Stimulated activated CD8-positive, alpha-beta memory T cell treated with anti-CD3 and anti-CD28 coated beads, Interleukin-12 subunit alpha, Interleukin-12 subunit beta, amount 100 ng/mL, for 4 hours (primary cell): Measurements from ENCODE around the gene HNRNPLL.

Source experiments
- DNase-seq: peaks from one replicate; pipeline ENCODE4 v3.0.0-alpha.2; 2020; ENCODE audit warnings: low read depth

The HNRNPLL gene

DNA sequence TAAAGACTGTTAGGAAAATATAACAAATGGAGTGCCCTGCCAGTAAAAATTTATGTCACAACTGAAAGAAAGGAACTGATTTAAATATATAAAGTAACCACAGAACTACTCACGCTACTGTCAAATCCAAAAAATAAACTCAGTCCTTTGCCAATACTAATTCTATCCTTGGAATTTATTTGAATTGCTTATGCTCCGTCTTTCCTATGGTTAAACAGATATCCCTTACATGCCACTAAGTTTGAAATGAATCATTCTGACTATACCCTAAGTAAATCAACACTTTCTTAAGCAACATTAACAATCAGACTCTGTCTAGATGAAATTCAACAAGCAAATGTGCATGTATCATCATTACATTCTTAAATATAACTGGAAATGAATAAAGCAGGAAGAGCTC lies 9.8 kb downstream of the HNRNPLL start:
- DNase-seq, result no peak

DNA sequence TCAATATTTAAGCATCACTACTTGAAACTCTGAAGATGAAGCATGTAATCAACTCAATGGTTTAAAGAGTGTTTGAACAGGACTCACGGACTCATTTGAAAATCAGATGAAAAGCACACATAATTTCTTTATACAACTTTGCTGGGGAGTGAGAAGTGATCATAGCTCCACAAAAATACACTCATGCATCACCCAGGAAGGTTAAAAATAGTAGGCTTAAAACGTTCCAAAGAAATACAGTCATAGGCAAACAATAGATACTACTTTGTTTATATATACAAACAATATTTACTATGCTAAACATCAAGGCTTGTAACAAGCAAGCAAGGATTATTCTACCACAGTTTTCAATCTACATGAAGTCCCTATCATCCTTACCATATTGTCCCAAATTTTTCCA lies 11.6 kb downstream of the HNRNPLL start:
- no peak for DNase-seq

GRCh38 chr2:38590053-38590452 lies 12.7 kb downstream of the HNRNPLL start:
- DNase-seq, result no peak

DNA sequence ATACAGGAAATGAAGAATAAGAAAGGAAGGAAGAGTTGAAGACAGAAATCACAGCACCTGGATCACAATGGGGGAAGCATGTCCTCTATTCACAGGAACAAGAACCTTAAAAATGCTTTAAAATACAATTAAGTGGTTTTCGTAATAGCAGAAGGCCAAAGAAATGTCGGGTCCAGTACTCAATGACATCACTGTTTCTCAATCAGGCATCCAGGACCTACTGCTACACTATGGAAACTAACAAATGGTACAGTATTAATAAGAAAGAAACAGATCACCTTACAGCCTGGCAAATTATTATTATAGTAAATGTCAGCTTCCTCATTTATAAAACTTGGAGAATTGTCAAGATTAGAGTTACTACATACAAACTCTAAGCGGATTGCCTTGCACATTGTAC lies 15.8 kb downstream of the HNRNPLL start:
- no peak for DNase-seq

DNA sequence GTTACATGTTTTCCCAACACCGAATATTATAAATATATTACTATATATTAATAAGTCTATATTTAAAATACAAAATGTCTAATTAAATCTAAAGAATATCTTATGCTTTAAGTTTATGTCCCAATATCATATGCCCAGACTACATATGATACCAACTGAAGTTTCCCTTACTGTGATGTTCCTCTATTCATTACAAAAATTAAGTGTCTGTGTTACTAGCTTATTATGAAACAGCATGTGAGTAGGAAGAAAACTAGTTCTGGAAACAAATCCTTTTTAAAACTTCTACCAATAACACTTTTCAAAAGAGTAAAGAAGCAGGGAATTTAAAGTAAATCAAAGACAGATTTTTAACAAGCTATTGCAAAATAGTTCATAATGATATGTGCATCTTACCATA lies 17.8 kb downstream of the HNRNPLL start:
- no peak for DNase-seq

- DNase-seq, result no peak
These were observed 18.7 kb downstream of the HNRNPLL start for GRCh38 chr2:38583994-38584393.

DNA sequence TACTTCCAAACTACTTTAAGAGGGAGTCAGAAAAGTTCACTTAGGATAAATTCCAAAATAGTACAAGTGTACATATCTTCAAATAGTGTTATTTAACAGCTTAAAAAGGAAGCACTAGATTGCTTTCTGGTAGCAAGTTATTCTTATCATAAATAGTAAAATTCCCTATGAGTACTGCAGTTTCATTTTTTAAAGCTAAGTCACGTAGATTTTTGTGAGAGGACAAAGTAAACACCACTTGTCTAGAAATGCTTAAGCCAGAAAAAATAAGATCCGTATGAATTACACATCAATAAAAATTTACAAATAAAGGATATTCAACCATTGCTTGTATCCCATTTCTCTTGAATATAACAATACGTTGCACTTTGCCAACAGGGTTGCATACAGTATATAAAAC lies 19.2 kb downstream of the HNRNPLL start:
- no peak for DNase-seq

GRCh38 chr2:38581193-38582147 lies 21.3 kb downstream of the HNRNPLL start:
- DNase-seq, result no peak

- no peak for DNase-seq
These were observed 22.6 kb downstream of the HNRNPLL start for GRCh38 chr2:38580115-38580636.

- no peak for DNase-seq
These were observed 23.9 kb downstream of the HNRNPLL start for GRCh38 chr2:38578832-38579231.

GRCh38 chr2:38574278-38574677 lies 28.4 kb downstream of the HNRNPLL start:
- DNase-seq, result no peak

- DNase-seq, result no peak
These were observed 30.6 kb downstream of the HNRNPLL start for GRCh38 chr2:38572167-38572566.

DNA sequence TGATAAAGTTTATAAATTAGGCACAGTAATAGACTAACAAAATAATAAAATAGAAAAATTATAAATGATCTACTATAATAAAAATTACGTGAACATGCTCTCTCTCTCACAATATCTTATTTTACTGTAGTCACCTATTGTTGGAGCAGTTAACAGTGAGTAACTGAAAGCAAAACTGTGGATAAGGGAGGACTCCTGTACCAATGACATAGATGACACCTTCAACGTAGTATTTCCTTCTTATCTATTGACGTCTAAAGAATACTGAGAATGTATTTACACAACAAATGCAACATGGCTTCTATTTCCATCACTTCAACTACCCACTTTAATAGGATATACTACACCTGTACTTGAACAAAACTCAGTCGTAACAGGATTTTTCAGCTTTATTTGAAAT lies 31.5 kb downstream of the HNRNPLL start:
- no peak for DNase-seq

DNA sequence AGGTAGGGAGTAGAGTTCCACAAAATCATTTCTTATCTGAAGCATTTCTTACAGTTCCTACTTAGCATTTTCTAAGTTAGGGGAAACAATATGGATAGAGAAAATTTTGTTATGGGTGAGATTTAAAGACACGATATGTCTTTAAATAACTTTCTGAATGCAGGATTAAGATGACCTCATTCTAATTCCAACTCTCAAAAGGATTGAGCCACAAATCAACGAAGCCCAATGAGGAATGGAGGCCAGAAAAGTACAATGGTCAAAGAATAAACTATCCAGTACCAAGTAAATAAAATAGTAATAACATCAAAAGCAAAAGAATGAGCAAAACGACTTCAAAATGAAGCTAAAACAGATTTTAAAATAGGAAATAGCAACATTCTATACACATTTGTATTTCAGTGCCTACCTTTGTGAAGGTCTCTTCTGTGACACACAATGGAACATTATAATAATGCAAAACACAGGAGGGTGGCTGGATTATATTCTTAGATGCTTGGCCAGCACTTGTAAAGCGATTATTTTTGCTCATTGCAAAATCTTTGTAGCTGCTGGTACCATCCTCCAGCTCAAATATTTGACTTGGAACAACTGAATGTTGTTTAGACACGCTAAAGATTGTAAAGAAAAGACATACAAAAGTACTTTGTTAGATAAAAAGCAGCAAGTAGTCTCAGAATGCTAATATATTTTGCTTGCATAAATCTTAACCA lies 33.8 kb downstream of the HNRNPLL start:
- no peak for DNase-seq

GRCh38 chr2:38565333-38565732 lies 37.4 kb downstream of the HNRNPLL start:
- no peak for DNase-seq

GRCh38 chr2:38561691-38562090 lies 41.0 kb downstream of the HNRNPLL start:
- no peak for DNase-seq

- DNase-seq, result no peak
These were observed 42.6 kb downstream of the HNRNPLL start for GRCh38 chr2:38560092-38560491.

GRCh38 chr2:38557981-38558380 lies 44.7 kb downstream of the HNRNPLL start:
- DNase-seq, result no peak

- DNase-seq, result no peak
These were observed 45.5 kb downstream of the HNRNPLL start for GRCh38 chr2:38557217-38557616.

DNA sequence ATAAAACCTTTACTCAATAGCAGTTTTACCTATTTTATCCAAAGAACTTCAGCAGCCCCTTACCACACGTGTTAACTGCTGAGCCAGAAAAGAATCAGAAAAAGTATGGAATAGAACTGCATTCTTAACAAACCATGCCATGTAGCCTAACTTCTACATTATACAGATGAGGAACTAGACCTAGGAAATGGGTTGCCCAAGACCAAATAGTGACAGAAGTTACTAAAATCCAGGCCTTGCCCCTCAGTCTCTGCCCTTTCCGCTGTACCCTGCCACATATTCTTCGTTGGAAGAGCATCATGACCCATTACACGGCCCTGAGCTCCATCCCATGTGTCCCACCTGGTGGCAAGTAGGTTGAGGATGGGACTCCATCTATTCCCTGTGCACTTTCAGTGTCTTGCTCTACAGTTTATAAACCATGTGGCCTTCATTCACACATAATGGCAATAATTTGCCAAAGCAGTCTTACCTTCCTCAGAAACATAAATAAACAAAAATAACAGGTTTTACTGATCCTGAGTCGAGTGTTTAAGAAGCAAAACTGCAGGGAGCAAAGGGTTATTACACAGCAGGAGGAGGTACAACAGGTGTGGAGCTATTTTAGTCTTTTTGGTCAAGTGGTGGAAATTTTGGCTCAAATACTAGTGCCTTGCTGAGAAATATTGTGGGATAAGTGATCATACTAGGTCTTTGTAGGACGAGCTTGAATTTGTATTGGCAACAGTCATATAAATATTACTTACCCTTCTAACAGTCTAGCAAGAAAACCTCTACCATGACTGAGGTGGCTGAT lies 46.5 kb downstream of the HNRNPLL start:
- DNase-seq, result no peak

DNA sequence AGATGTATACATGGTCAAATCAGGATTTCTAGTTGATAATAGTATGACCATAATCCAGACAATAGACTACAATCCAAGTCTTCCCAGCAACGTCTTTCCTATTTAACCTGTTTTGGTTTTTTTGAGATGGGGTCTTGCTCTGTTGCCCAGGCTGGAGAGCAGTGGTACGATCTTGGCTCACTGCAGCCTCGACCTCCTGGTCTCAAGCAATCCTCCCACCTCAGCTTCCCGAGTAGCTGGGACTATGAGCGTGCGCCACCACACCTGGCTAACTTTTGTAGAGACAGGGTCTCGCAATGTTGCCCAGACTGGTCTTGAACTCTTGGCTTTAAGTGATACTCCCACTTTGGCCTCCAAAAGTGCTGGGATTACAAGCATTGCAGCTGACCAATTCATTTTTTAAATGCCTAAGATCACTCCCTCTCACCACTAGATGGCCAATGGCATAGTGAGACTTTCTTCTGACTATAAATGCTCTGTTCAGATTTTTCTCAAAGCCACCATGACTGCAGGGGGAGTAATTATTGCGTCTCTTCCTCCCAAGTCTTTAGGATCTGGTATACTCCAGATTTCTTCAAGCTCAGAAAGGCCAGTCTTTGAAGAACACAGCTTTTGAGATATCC lies 47.6 kb downstream of the HNRNPLL start:
- DNase-seq, result no peak

- DNase-seq, result no peak
These were observed 49.2 kb downstream of the HNRNPLL start for GRCh38 chr2:38553554-38553953.
